SK-N-MC (cell line): ENCODE data around the gene HIP1R.
A peak's percentile ranks its signal among the peaks of the same experiment; 100 is the strongest.
"Not testable (repeated sequence)": the region's sequence is repeated elsewhere in the genome, so short reads cannot be mapped to it uniquely, and the experiment has no call there.

Experiments used
- DNase-seq: peaks from one replicate; pipeline ENCODE4 v3.0.0-alpha.2; 2011; ENCODE audit warnings: low read depth, low spot score
- H3K27ac ChIP-seq: fragments of 200-600 bp; sonication (generic); 2 replicates; pipeline ENCODE4 v1.5.1; 2016; ENCODE audit warnings: mixed run types
- H3K36me3 ChIP-seq: fragments of 200-600 bp; sonication (generic); 2 replicates; pipeline ENCODE4 v1.6.1; 2017; ENCODE audit warnings: antibody characterized with exemption, low read length, mixed read lengths; ENCODE audit not compliant: insufficient read depth
- H3K4me3 ChIP-seq: fragments of 200-600 bp; sonication (generic); 2 replicates; pipeline ENCODE4 v1.5.1; 2016
- H3K9ac ChIP-seq: fragments of 200-600 bp; sonication (generic); 2 replicates; pipeline ENCODE4 v1.8.0; 2017; ENCODE audit warnings: mixed run types, mixed read lengths; ENCODE audit not compliant: insufficient read length
- H3K9me3 ChIP-seq: fragments of 200-600 bp; sonication (generic); 2 replicates; pipeline ENCODE4 v1.6.1; 2017; ENCODE audit warnings: low read depth, mild to moderate bottlenecking, antibody characterized with exemption, low read length, moderate library complexity, mixed read lengths
- EZH2 ChIP-seq: fragments of 200-600 bp; sonication (generic); IDR thresholded peaks from one replicate; pipeline ENCODE4 v1.6.1; 2017; ENCODE audit warnings: antibody characterized with exemption
- FOXP2 ChIP-seq: optimal IDR thresholded peaks from 2 replicates; pipeline ENCODE3; 2011; ENCODE audit warnings: mild to moderate bottlenecking, moderate library complexity; ENCODE audit not compliant: insufficient read depth; ENCODE audit errors: extremely low read length, control extremely low read depth
- POLR2AphosphoS5 ChIP-seq: IDR thresholded peaks from 2 replicates; pipeline ENCODE4 v1.6.1; 2012; ENCODE audit warnings: mild to moderate bottlenecking, low read depth, low read length, borderline replicate concordance

The HIP1R gene

GRCh38 chr12:122895320-122895703 lies 60.1 kb downstream of the HIP1R start:
- DNase-seq, result no peak
- H3K27ac ChIP-seq, result peak overlapping the region; percentile 26; the same call in 1 of the 2 replicates
- H3K9me3 ChIP-seq, result no peaks in the 10 kb centered on the region
- H3K4me3 ChIP-seq, result peak overlapping the region; percentile 93
- no peaks in the 10 kb centered on the region for H3K36me3 ChIP-seq
- peak overlapping the region; percentile 93 for H3K9ac ChIP-seq
- TF ChIP-seq POLR2AphosphoS5 (no peak), EZH2 (no peak), FOXP2 (no peak)

DNA sequence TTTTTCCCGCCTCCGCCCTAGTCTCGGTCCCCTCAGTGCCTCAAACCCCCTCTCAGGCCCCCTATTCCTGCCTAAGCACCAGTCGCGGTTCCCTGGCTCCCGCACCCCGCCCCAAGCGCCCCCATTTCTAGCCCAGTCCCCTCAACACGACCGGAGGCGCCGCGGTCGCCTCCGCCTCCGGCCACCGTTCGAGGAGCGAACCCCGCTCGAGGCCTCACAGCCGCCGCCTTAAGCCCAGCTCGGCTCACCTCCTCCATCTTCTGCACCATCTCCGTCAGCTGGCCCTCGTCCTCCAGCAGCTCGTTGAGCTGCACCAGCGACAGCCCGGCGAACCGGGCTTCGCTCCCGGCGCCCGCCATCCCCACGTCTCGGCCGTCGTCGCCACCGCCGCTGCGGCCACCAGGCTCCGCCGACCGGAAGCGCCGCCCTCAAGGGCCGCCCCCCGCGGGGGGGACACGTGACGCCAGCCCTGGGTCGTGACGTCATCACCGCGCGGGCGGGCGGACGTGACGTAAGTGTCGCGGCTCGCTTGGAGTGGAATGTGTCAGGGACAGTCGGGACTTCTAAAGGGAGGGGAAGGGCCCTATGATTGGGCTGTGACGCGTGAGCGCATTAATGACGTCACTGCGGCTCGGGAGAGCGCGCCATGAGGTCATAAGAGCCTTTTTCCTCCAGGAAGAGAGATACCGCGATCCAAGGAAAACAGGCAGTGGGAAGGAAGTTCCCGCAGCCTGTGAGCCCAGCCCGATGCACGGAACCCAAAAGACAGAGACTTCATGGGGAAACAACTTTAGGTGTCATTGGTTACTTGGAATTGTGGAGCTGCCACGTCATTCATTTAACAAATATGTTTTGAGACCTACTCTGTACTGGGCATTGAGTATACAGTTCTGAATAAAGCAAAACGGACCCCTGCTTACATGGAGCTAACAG lies 60.7 kb downstream of the HIP1R start, which contains the start of gene VPS37B:
Gene VPS37B, minus strand, starts transcription at position 421 of the 933 bp plus-strand sequence. Its CDS starts 62 bp downstream, at position 359.
- H3K36me3 ChIP-seq, result no peaks in the 10 kb centered on the region
- peak within 1 kb of the TSS; percentile 26; the same call in 1 of the 2 replicates for H3K27ac ChIP-seq
- TF ChIP-seq FOXP2 (no peak), EZH2 (no peak), POLR2AphosphoS5 (peak; percentile 78)
- peak within 1 kb of the TSS; percentile 93 for H3K9ac ChIP-seq
- DNase-seq, result no peak
- H3K9me3 ChIP-seq, result no peaks in the 10 kb centered on the region
- peak within 1 kb of the TSS; percentile 93 for H3K4me3 ChIP-seq

DNA sequence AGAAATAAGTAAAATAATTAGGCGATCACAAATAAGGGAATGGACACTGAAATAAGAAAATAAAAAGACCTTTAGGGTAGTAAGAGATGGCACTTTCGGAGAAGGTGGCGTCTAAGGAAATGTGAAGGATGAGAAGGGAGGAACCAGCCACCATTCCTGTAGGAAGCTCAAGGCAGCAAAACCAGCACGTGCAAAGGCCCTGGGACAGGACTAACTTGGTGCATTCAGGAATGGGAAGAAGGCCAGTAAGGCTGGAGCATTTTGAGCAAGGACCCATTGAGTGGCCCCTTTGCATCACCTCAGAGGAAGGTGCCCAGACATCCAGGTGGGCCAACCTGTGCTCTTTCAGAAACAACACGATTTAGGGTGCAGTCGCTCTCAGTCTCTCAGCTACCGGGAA lies 61.4 kb downstream of the HIP1R start:
- no peak for TF ChIP-seq POLR2AphosphoS5
- TF ChIP-seq FOXP2, result no peak
- TF ChIP-seq EZH2, result no peak
- H3K4me3 ChIP-seq, result no peak overlapping the region; the same call in 1 of the 2 replicates
- no peaks in the 10 kb centered on the region for H3K36me3 ChIP-seq
- H3K9me3 ChIP-seq, result no peaks in the 10 kb centered on the region
- H3K27ac ChIP-seq, result no peak overlapping the region
- H3K9ac ChIP-seq, result no peak overlapping the region
- DNase-seq, result no peak

GRCh38 chr12:122899887-122900286 lies 64.6 kb downstream of the HIP1R start:
- H3K4me3 ChIP-seq, result no peak overlapping the region
- no peak overlapping the region for H3K27ac ChIP-seq
- no peak overlapping the region for H3K9ac ChIP-seq
- H3K9me3 ChIP-seq, result no peaks in the 10 kb centered on the region
- no peaks in the 10 kb centered on the region for H3K36me3 ChIP-seq
- TF ChIP-seq FOXP2 (no peak), POLR2AphosphoS5 (no peak), EZH2 (no peak)
- no peak for DNase-seq

DNA sequence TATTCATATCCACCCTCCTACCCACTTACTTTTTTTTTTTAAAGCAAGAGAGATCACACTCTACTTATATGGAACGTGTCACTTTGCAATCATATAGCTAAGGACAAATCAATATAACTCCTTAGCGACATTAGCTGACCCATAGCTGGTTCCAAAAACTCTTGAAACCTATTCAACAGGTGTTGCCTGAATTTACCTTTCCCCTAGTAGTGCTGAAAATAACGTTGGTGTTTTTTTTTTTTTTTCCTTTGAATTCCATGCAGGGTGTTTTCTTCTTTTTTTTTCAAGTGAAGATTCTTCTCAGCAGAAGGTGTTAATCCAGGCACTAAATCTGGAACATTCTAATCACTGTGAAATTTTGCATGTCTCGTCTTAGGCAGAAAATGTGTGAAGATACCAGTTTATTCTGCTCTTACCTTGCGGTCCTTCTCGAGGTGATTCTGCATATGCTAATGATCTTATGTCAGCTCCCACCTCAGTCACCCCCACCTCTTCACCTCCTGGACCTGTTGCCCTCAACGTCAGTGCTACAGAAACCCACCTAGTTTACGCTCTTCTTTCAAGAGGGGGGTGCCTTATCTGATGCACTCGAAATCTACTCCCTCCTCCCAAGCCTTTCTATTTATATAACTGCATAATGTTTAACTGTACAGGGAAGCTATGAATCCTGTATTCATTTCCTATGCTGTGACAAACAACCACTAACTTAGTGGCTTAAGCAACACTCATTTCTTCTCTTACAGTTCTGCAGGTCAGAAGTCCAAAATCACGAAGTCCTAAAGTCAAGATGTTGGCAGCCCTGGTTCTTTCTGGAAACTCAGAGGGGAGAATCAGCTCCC lies 67.8 kb downstream of the HIP1R start:
- TF ChIP-seq EZH2 (no peak), FOXP2 (no peak), POLR2AphosphoS5 (no peak)
- Histone ChIP-seq H3K9me3 (no peaks in the 10 kb centered on the region), H3K36me3 (no peaks in the 10 kb centered on the region), H3K9ac (no peak overlapping the region), H3K4me3 (no peak overlapping the region), H3K27ac (no peak overlapping the region)
- DNase-seq, result no peak

GRCh38 chr12:122903693-122904034 lies 68.4 kb downstream of the HIP1R start:
- Histone ChIP-seq H3K4me3 (no peak overlapping the region), H3K36me3 (no peaks in the 10 kb centered on the region)
- no peak for DNase-seq

DNA sequence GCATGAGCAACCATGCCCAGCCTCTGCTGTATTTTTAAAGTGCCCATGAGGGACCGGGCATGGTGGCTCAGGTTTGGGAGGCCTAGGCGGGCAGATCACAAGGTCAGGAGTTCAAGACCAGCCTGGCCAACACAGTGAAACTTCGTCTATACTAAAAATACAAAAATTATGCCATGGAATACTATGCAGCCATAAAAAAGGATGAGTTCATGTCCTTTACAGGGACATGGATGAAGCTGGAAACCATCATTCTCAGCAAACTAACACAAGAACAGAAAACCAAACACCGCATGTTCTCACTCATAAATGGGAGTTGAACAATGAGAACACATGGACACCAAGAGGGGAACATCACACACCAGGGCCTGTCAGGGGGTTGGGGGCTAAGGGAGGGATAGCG lies 70.0 kb downstream of the HIP1R start:
- not testable (repeated sequence) for H3K27ac ChIP-seq

More at GRCh38 chr12:122903693-122904034, 68.4 kb downstream of the HIP1R start:
- TF ChIP-seq EZH2, result no peak
- TF ChIP-seq FOXP2, result no peak
- TF ChIP-seq POLR2AphosphoS5, result no peak
- no peak overlapping the region for H3K27ac ChIP-seq
- H3K9me3 ChIP-seq, result no peaks in the 10 kb centered on the region
- no peak overlapping the region for H3K9ac ChIP-seq

GRCh38 chr12:122908915-122909314 lies 73.7 kb downstream of the HIP1R start:
- Histone ChIP-seq H3K36me3 (no peaks in the 10 kb centered on the region), H3K9me3 (no peaks in the 10 kb centered on the region), H3K9ac (no peak overlapping the region), H3K27ac (no peak overlapping the region), H3K4me3 (no peak overlapping the region)
- DNase-seq, result no peak
- no peak for TF ChIP-seq POLR2AphosphoS5
- TF ChIP-seq EZH2, result no peak
- TF ChIP-seq FOXP2, result no peak

More for the DNA sequence above, 70.0 kb downstream of the HIP1R start:
- not testable (repeated sequence) for H3K4me3 ChIP-seq, DNase-seq, H3K9ac ChIP-seq, H3K36me3 ChIP-seq, H3K9me3 ChIP-seq
